DMS79 (cell line): ENCODE data around the gene IL17F.

Source experiments
- DNase-seq: peaks from one replicate; lab custom pipeline; 2025; lab: John Stamatoyannopoulos, UW

IL17F gene

DNA sequence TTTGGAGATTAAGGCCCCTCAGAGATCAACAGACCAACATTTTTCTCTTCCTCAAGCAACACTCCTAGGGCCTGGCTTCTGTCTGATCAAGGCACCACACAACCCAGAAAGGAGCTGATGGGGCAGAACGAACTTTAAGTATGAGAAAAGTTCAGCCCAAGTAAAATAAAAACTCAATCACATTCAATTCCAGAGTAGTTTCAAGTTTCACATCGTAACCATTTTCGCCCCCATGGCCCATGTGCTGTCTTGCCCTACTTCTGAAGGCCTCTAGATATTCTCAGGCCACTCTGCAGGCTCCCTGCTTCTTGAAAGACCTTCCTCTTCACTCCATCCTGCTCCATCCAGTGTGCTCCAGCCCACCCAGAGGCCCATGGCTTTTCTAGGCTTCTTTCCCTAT is 53.9 kb downstream of the IL17F start:
- DNase-seq, result no peak

DNA sequence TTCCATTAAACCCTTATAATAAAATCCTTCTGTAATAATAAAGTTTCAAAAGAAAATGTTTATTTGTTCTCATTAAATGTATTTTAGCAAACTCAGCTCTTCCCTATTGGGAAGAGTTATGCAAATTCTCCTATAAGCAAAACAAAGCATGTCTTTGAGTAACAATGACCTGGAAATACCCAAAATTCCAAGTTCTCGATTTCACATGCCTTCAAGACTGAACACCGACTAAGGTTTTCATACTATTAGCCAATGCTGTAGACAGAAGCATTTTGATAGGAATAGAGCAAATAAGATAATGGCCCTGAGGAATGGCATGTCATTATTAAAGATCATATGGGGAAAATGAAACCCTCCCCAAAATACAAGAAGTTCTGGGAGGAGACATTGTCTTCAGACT is 54.3 kb downstream of the IL17F start:
- DNase-seq, result no peak

GRCh38 chr6:52187098-52187497 is 57.2 kb downstream of the IL17F start:
- no peak for DNase-seq
